ENCODE measurements around the gene ALG10.
"Not testable (repeated sequence)": the region's sequence is repeated elsewhere in the genome, so short reads cannot be mapped to it uniquely, and the experiment has no call there.

ALG10 gene

GRCh38 chr12:34021071-34021470, 1.2 kb upstream of the ALG10 start:
- Histone ChIP-seq H3K36me3 (replicated peaks; ENCODE audit: low read depth, low read length) (no peaks in the 10 kb centered on the region), H3K27ac (ENCODE audit: low read length) (no peak overlapping the region), H3K4me1 (ENCODE audit: low read length) (peaks cover 4% of the 10 kb centered on the region), H3K27me3 (ENCODE audit: low read depth, low read length) (no peaks in the 10 kb centered on the region), H3K9me3 (ENCODE audit: insufficient read depth, low read length) (no peaks in the 10 kb centered on the region), H2AFZ (ENCODE audit: low read depth, low read length) (peak overlapping the region; percentile 99), H3K9ac (ENCODE audit: low read length) (peak overlapping the region; percentile 86), H3K4me2 (ENCODE audit: low read length) (peak overlapping the region; percentile 82), H3K4me3 (ENCODE audit: low read length) (peak overlapping the region; percentile 87), H3K79me2 (ENCODE audit: low read length) (peaks cover 11% of the 10 kb centered on the region), H4K20me1 (ENCODE audit: insufficient read depth, low read length) (no peaks in the 10 kb centered on the region)
- no peak for TF ChIP-seq EZH2phosphoT487 (IDR thresholded peaks at IDR 0.05; ENCODE audit: low read depth)
- no peak for TF ChIP-seq CTCF (IDR thresholded peaks at IDR 0.05; ENCODE audit: low read depth, low read length)

GRCh38 chr12:34027661-34028060, 5.4 kb downstream of the ALG10 start:
- H3K27me3 ChIP-seq (ENCODE audit: low read depth, low read length); H4K20me1 ChIP-seq (ENCODE audit: insufficient read depth, low read length); H3K27ac ChIP-seq (ENCODE audit: low read length); H3K36me3 ChIP-seq (replicated peaks; ENCODE audit: low read depth, low read length); H3K4me1 ChIP-seq (ENCODE audit: low read length); H2AFZ ChIP-seq (ENCODE audit: low read depth, low read length); H3K9ac ChIP-seq (ENCODE audit: low read length); H3K9me3 ChIP-seq (ENCODE audit: insufficient read depth, low read length); H3K79me2 ChIP-seq (ENCODE audit: low read length); H3K4me2 ChIP-seq (ENCODE audit: low read length); H3K4me3 ChIP-seq (ENCODE audit: low read length): not testable (repeated sequence)

- no peaks in the 10 kb centered on the region for H3K36me3 ChIP-seq (replicated peaks; ENCODE audit: low read depth, low read length)
- no peaks in the 10 kb centered on the region for H3K27me3 ChIP-seq (ENCODE audit: low read depth, low read length)
- H3K9me3 ChIP-seq (ENCODE audit: insufficient read depth, low read length): no peaks in the 10 kb centered on the region
- no peaks in the 10 kb centered on the region for H4K20me1 ChIP-seq (ENCODE audit: insufficient read depth, low read length)
- no peak overlapping the region for H3K9ac ChIP-seq (ENCODE audit: low read length)
- no peak overlapping the region for H3K4me2 ChIP-seq (ENCODE audit: low read length)
- no peak overlapping the region for H3K27ac ChIP-seq (ENCODE audit: low read length)
- H3K4me3 ChIP-seq (ENCODE audit: low read length): no peak overlapping the region
- no peak overlapping the region for H2AFZ ChIP-seq (ENCODE audit: low read depth, low read length)
- TF ChIP-seq CTCF (IDR thresholded peaks at IDR 0.05; ENCODE audit: low read depth, low read length) (no peak), EZH2phosphoT487 (IDR thresholded peaks at IDR 0.05; ENCODE audit: low read depth) (no peak)
- H3K79me2 ChIP-seq (ENCODE audit: low read length): no peaks in the 10 kb centered on the region
- H3K4me1 ChIP-seq (ENCODE audit: low read length): no peaks in the 10 kb centered on the region
These were observed 8.3 kb downstream of the ALG10 start for GRCh38 chr12:34030591-34030990.

GRCh38 chr12:34033628-34034296, 11.5 kb downstream of the ALG10 start:
- no peak overlapping the region for H3K27ac ChIP-seq (ENCODE audit: low read length)
- no peaks in the 10 kb centered on the region for H3K36me3 ChIP-seq (replicated peaks; ENCODE audit: low read depth, low read length)
- H3K4me2 ChIP-seq (ENCODE audit: low read length): no peak overlapping the region
- H3K27me3 ChIP-seq (ENCODE audit: low read depth, low read length): no peaks in the 10 kb centered on the region
- no peak overlapping the region for H3K4me3 ChIP-seq (ENCODE audit: low read length)
- no peaks in the 10 kb centered on the region for H3K9me3 ChIP-seq (ENCODE audit: insufficient read depth, low read length)
- H3K9ac ChIP-seq (ENCODE audit: low read length): no peak overlapping the region
- H2AFZ ChIP-seq (ENCODE audit: low read depth, low read length): no peak overlapping the region
- TF ChIP-seq EZH2phosphoT487 (IDR thresholded peaks at IDR 0.05; ENCODE audit: low read depth): no peak
- TF ChIP-seq CTCF (IDR thresholded peaks at IDR 0.05; ENCODE audit: low read depth, low read length): peak; percentile 37
- H3K4me1 ChIP-seq (ENCODE audit: low read length): no peaks in the 10 kb centered on the region
- no peaks in the 10 kb centered on the region for H3K79me2 ChIP-seq (ENCODE audit: low read length)
- no peaks in the 10 kb centered on the region for H4K20me1 ChIP-seq (ENCODE audit: insufficient read depth, low read length)
